Mesenchymal stem cell (in vitro differentiated cells and primary cell): Measurements from ENCODE around the gene URB1.
A peak's percentile ranks its signal among the peaks of the same experiment; 100 is the strongest.

Experiments used
- DNase-seq: peaks from one replicate; pipeline ENCODE4 v3.0.0-alpha.2; 2013
- H2AFZ ChIP-seq: one replicate; pipeline ENCODE4 v1.6.1; 2013; ENCODE audit warnings: low read depth, mild to moderate bottlenecking, control low read depth, inconsistent platforms, low read length, moderate library complexity
- H2AK5ac ChIP-seq: 2 replicates; pipeline ENCODE4 v1.6.1; 2013; ENCODE audit warnings: low read length, moderate library complexity, mild to moderate bottlenecking, inconsistent platforms; ENCODE audit not compliant: severe bottlenecking
- H2BK120ac ChIP-seq: one replicate; pipeline ENCODE4 v1.6.1; 2013; ENCODE audit warnings: low read depth, mild to moderate bottlenecking, inconsistent platforms, low read length, moderate library complexity
- H2BK12ac ChIP-seq, 2 experiments: one replicate each; pipeline ENCODE4 v1.6.1; 2013; ENCODE audit warnings: inconsistent platforms in 2 of 2, low read length in 2 of 2, mild to moderate bottlenecking in 2 of 2, moderate library complexity in 2 of 2, control low read depth in 1 of 2
- H2BK15ac ChIP-seq: one replicate; pipeline ENCODE4 v1.6.1; 2013; ENCODE audit warnings: mild to moderate bottlenecking, low read depth, inconsistent platforms; ENCODE audit not compliant: poor library complexity, severe bottlenecking
- H2BK5ac ChIP-seq: 2 replicates; pipeline ENCODE4 v1.6.1; 2013; ENCODE audit warnings: low read depth, mild to moderate bottlenecking, low read length, control low read depth, inconsistent platforms; ENCODE audit not compliant: poor library complexity, severe bottlenecking
- H3K14ac ChIP-seq, 2 experiments: one replicate each; pipeline ENCODE4 v1.6.1; 2013; ENCODE audit warnings: inconsistent platforms in 2 of 2, low read length in 2 of 2, control low read depth in 1 of 2, mild to moderate bottlenecking in 1 of 2, moderate library complexity in 1 of 2
- H3K18ac ChIP-seq, 2 experiments: one replicate each; pipeline ENCODE4 v1.6.1; 2013; ENCODE audit warnings: inconsistent platforms in 2 of 2, low read length in 2 of 2, control low read depth in 1 of 2, low read depth in 1 of 2, mild to moderate bottlenecking in 1 of 2
- H3K23ac ChIP-seq, 2 experiments: one replicate each; pipeline ENCODE4 v1.6.1; 2013; ENCODE audit warnings: inconsistent platforms in 2 of 2, low read length in 2 of 2, mild to moderate bottlenecking in 2 of 2, moderate library complexity in 2 of 2, control low read depth in 1 of 2
- H3K27ac ChIP-seq: 2 replicates; pipeline ENCODE4 v1.5.1; 2013; ENCODE audit warnings: mild to moderate bottlenecking, moderate library complexity, low read length, control low read depth, inconsistent platforms; ENCODE audit not compliant: poor library complexity, severe bottlenecking
- H3K27me3 ChIP-seq, 2 experiments: 2 replicates each; pipeline versions ENCODE4 v1.6.1 to v1.7.0; 2013; ENCODE audit warnings: low read length in 2 of 2, mild to moderate bottlenecking in 2 of 2, moderate library complexity in 2 of 2, control low read depth in 1 of 2, inconsistent platforms in 1 of 2; ENCODE audit not compliant: control insufficient read depth in 1 of 2, insufficient read depth in 1 of 2
- H3K36me3 ChIP-seq, 2 experiments: 2 replicates each; pipeline versions ENCODE4 v1.6.1 to v1.7.0; 2013; ENCODE audit warnings: low read length in 2 of 2, control low read depth in 1 of 2, inconsistent platforms in 1 of 2, low read depth in 1 of 2, mild to moderate bottlenecking in 1 of 2; ENCODE audit not compliant: insufficient read depth in 2 of 2, control insufficient read depth in 1 of 2
- H3K4ac ChIP-seq, 2 experiments: one replicate each; pipeline ENCODE4 v1.6.1; 2013; ENCODE audit warnings: inconsistent platforms in 2 of 2, low read length in 2 of 2, mild to moderate bottlenecking in 2 of 2, moderate library complexity in 2 of 2, control low read depth in 1 of 2, low read depth in 1 of 2
- H3K4me1 ChIP-seq: 2 replicates; pipeline ENCODE4 v1.6.1; 2013; ENCODE audit warnings: low read depth, low read length, control low read depth; ENCODE audit not compliant: control insufficient read depth, insufficient read depth
- H3K4me2 ChIP-seq: 2 replicates; pipeline ENCODE4 v1.6.1; 2013; ENCODE audit warnings: low read length, mild to moderate bottlenecking, inconsistent platforms; ENCODE audit not compliant: poor library complexity, severe bottlenecking
- H3K4me3 ChIP-seq, 2 experiments: 2 replicates each; pipeline versions ENCODE4 v1.5.1 to v1.7.0; 2013; ENCODE audit warnings: low read length in 2 of 2, mild to moderate bottlenecking in 2 of 2, control low read depth in 1 of 2, low read depth in 1 of 2; ENCODE audit not compliant: insufficient read depth in 1 of 2
- H3K79me1 ChIP-seq: replicated peaks from 2 replicates; pipeline ENCODE4 v1.6.1; 2013; ENCODE audit warnings: mild to moderate bottlenecking, control low read depth, low read length, inconsistent platforms; ENCODE audit not compliant: poor library complexity, severe bottlenecking
- H3K9ac ChIP-seq: 2 replicates; pipeline ENCODE4 v1.7.0; 2013; ENCODE audit warnings: mild to moderate bottlenecking, low read length, moderate library complexity
- H3K9me3 ChIP-seq: 2 replicates; pipeline ENCODE4 v1.7.0; 2013; ENCODE audit warnings: mild to moderate bottlenecking, low read length; ENCODE audit not compliant: control insufficient read depth
- H4K8ac ChIP-seq: one replicate; pipeline ENCODE4 v1.6.1; 2013; ENCODE audit warnings: inconsistent platforms, mild to moderate bottlenecking, low read length, moderate library complexity
- H4K91ac ChIP-seq: one replicate; pipeline ENCODE4 v1.6.1; 2013; ENCODE audit warnings: mild to moderate bottlenecking, low read length, inconsistent platforms
- WGBS: methylation state at CpG from one replicate; pipeline ENCODE4 v1.1.7; 2013; ENCODE audit warnings: mixed read lengths; 5-methylcytosine and 5-hydroxymethylcytosine counted together

Gene URB1

GRCh38 chr21:32329776-32330175 is 63.0 kb downstream of the URB1 start:
- Histone ChIP-seq H3K4me2 (no peak overlapping the region), H4K91ac (no peak overlapping the region), H4K8ac (no peak overlapping the region), H2BK5ac (no peak overlapping the region), H2BK12ac (peak overlapping the region in 1 of 2 experiments; percentile 60), H3K36me3 (peaks cover 40 to 71% of the 10 kb centered on the region in 2 experiments), H3K4me3 (no peak overlapping the region), H3K9me3 (no peaks in the 10 kb centered on the region), H2AK5ac (no peak overlapping the region), H3K4me1 (peaks cover 7% of the 10 kb centered on the region), H3K9ac (peak overlapping the region; percentile 76), H2AFZ (no peak overlapping the region), H3K23ac (no peak overlapping the region), H3K18ac (peak overlapping the region; percentile 59 to 80), H3K14ac (no peak overlapping the region), H2BK120ac (no peak overlapping the region), H3K4ac (no peak overlapping the region), H3K27me3 (no peaks in the 10 kb centered on the region), H3K27ac (no peak overlapping the region), H3K79me1 (peaks cover 30% of the 10 kb centered on the region), H2BK15ac (no peak overlapping the region)
- DNase-seq = peak; percentile 58
- WGBS = 68% methylated on average over 2 of the region's 3 CpGs

- Histone ChIP-seq H2BK5ac (no peak overlapping the region), H2BK120ac (no peak overlapping the region), H3K79me1 (peaks cover 29% of the 10 kb centered on the region), H3K23ac (no peak overlapping the region), H3K4me2 (no peak overlapping the region), H3K9ac (peak overlapping the region; percentile 76), H3K14ac (no peak overlapping the region), H2AK5ac (no peak overlapping the region), H2AFZ (no peak overlapping the region), H2BK15ac (no peak overlapping the region), H3K18ac (peak overlapping the region; percentile 67 to 75), H4K91ac (no peak overlapping the region), H3K4ac (peak overlapping the region in 1 of 2 experiments; percentile 83), H3K4me3 (no peak overlapping the region), H3K9me3 (no peaks in the 10 kb centered on the region), H3K4me1 (peaks cover 4% of the 10 kb centered on the region), H4K8ac (no peak overlapping the region), H3K27ac (no peak overlapping the region), H2BK12ac (peak overlapping the region; percentile 32 to 96), H3K36me3 (peaks cover 39 to 71% of the 10 kb centered on the region in 2 experiments), H3K27me3 (no peaks in the 10 kb centered on the region)
- peak; percentile 83 for DNase-seq
- WGBS = 52% methylated on average over 1 of the region's 2 CpGs
Measured at GRCh38 chr21:32329331-32329730, 63.5 kb downstream of the URB1 start.

- H4K8ac ChIP-seq = no peak overlapping the region
Measured at GRCh38 chr21:32328595-32328994, 64.2 kb downstream of the URB1 start.

GRCh38 chr21:32325706-32326105 is 67.1 kb downstream of the URB1 start:
- Histone ChIP-seq H3K23ac (no peak overlapping the region), H3K4me1 (peaks cover 18% of the 10 kb centered on the region), H3K27me3 (no peaks in the 10 kb centered on the region), H3K18ac (no peak overlapping the region), H3K4me3 (no peak overlapping the region), H2BK15ac (no peak overlapping the region), H2BK12ac (no peak overlapping the region), H2BK120ac (no peak overlapping the region), H3K27ac (no peak overlapping the region), H3K4ac (no peak overlapping the region), H3K9ac (no peak overlapping the region), H3K14ac (no peak overlapping the region), H4K91ac (no peak overlapping the region), H3K4me2 (no peak overlapping the region), H2AK5ac (no peak overlapping the region), H2BK5ac (peak overlapping the region; percentile 40), H4K8ac (no peak overlapping the region), H3K9me3 (no peaks in the 10 kb centered on the region), H2AFZ (no peak overlapping the region), H3K79me1 (peaks cover 24% of the 10 kb centered on the region), H3K36me3 (peaks cover 43 to 73% of the 10 kb centered on the region in 2 experiments)
- no peak for DNase-seq
- 97% methylated on average over 7 of the region's 8 CpGs for WGBS

More at GRCh38 chr21:32328595-32328994, 64.2 kb downstream of the URB1 start:
- peak overlapping the region; percentile 67 to 75 for H3K18ac ChIP-seq
- no peak overlapping the region for H3K27ac ChIP-seq
- H3K36me3 ChIP-seq = peaks cover 40 to 71% of the 10 kb centered on the region in 2 experiments
- no peak overlapping the region for H2BK15ac ChIP-seq
- peak overlapping the region; percentile 76 for H3K9ac ChIP-seq
- DNase-seq = peak; percentile 79
- H3K23ac ChIP-seq = no peak overlapping the region
- no peak overlapping the region for H2AK5ac ChIP-seq
- H3K4me3 ChIP-seq = peak overlapping the region in 1 of 2 experiments; percentile 2
- H2AFZ ChIP-seq = no peak overlapping the region
- 36% methylated on average over 2 of the region's 3 CpGs for WGBS
- H3K4ac ChIP-seq = peak overlapping the region in 1 of 2 experiments; percentile 83
- no peak overlapping the region for H3K14ac ChIP-seq
- H3K79me1 ChIP-seq = peaks cover 31% of the 10 kb centered on the region
- peaks cover 6% of the 10 kb centered on the region for H3K4me1 ChIP-seq
- peak overlapping the region in 1 of 2 experiments; percentile 96 for H2BK12ac ChIP-seq
- H2BK5ac ChIP-seq = no peak overlapping the region
- peak overlapping the region; percentile 59 for H2BK120ac ChIP-seq
- no peaks in the 10 kb centered on the region for H3K27me3 ChIP-seq
- no peak overlapping the region for H3K4me2 ChIP-seq
- H3K9me3 ChIP-seq = no peaks in the 10 kb centered on the region
- H4K91ac ChIP-seq = peak overlapping the region; percentile 36
